Endothelial cell of umbilical vein (primary cell): ENCODE results near the gene CACNA2D2.

Experiments used
- CTCF ChIP-seq, 2 donors: IDR thresholded peaks; 1 replicate in 1 of 2; 2 replicates in 1 of 2; pipeline ENCODE4 v1.5.1; 2011; ENCODE audit warnings: low read length in 2 of 2, mild to moderate bottlenecking in 2 of 2, moderate library complexity in 2 of 2, control low read depth in 1 of 2, inconsistent platforms in 1 of 2, low read depth in 1 of 2; ENCODE audit not compliant: insufficient read depth in 1 of 2; ENCODE audit errors: extremely low read depth in 1 of 2
- MAX ChIP-seq: IDR thresholded peaks from 2 replicates; pipeline ENCODE4 v1.6.1; 2011; ENCODE audit not compliant: insufficient read depth, insufficient read length
- POLR2A ChIP-seq: IDR thresholded peaks from 2 replicates; pipeline ENCODE4 v1.6.1; 2012; ENCODE audit warnings: low read depth, mild to moderate bottlenecking, control low read depth, low read length
- POLR2AphosphoS5 ChIP-seq: IDR thresholded peaks from 2 replicates; pipeline ENCODE4 v1.6.1; 2012; ENCODE audit warnings: low read depth, mild to moderate bottlenecking, control low read depth, low read length, moderate library complexity; ENCODE audit not compliant: insufficient read depth

- TF ChIP-seq CTCF (IDR thresholded peaks at IDR 0.05; ENCODE audit: extremely low read depth in 1 of 2, insufficient read depth in 1 of 2, low read depth in 1 of 2, low read length in 2 of 2) (no peak), POLR2A (no peak), POLR2AphosphoS5 (no peak), MAX (no peak)
Measured at GRCh38 chr3:50472958-50473357, 30.5 kb downstream of the CACNA2D2 start.
